ENCODE measurements around the gene CDH6.

GRCh38 chr5:31238497-31238896 lies 45.0 kb downstream of the CDH6 start:
- TF ChIP-seq CTCF (IDR thresholded peaks at IDR 0.05; ENCODE audit: low read depth, low read length) (no peak), POLR2A (IDR thresholded peaks at IDR 0.05; ENCODE audit: extremely low read depth, insufficient read length) (no peak)

Measured in NB4 (cell line).